AG10803 (cell line): ENCODE data around the gene UBE2D4.
"Not testable (repeated sequence)": the region's sequence is repeated elsewhere in the genome, so short reads cannot be mapped to it uniquely, and the experiment has no call there.

ENCODE experiments used
- DNase-seq: peaks from one replicate; pipeline ENCODE4 v3.0.0; 2010; ENCODE audit warnings: low read depth
- H3K4me3 ChIP-seq: 2 replicates; pipeline ENCODE4 v1.5.1; 2011; ENCODE audit warnings: mild to moderate bottlenecking, low read length, control low read depth
- CTCF ChIP-seq: conservative IDR thresholded peaks from 2 replicates; pipeline ENCODE4 v1.5.1; 2011; ENCODE audit warnings: mild to moderate bottlenecking, low read length, control low read depth, inconsistent platforms

UBE2D4 gene

GRCh38 chr7:43974725-43975482 lies 48.7 kb downstream of the UBE2D4 start:
- DNase-seq = not testable (repeated sequence)

GRCh38 chr7:43977525-43977924 lies 51.3 kb downstream of the UBE2D4 start:
- no peak overlapping the region for H3K4me3 ChIP-seq
- no peak for TF ChIP-seq CTCF
- no peak for DNase-seq

More at GRCh38 chr7:43974725-43975482, 48.7 kb downstream of the UBE2D4 start:
- H3K4me3 ChIP-seq = not testable (repeated sequence)

DNA sequence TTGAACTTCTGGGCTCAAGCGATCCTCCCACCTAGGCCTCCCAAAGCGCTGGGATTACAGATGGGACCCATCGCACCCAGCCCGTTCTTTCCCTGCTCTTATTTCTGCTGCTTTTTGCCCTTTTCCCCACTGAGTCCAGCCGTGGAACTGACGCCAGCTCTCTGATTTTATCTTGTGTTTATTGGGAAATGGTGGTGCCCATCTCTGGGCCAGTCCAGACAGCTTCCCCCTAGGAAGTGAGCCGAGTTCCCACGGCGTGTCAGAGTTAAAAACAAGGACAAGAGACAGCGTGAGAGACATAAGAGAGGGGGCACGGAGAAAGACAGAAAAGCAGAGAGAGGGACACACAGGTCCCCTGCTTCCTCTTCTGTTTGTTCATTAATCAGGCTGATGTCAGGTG lies 51.9 kb downstream of the UBE2D4 start:
- DNase-seq, H3K4me3 ChIP-seq: not testable (repeated sequence)

DNA sequence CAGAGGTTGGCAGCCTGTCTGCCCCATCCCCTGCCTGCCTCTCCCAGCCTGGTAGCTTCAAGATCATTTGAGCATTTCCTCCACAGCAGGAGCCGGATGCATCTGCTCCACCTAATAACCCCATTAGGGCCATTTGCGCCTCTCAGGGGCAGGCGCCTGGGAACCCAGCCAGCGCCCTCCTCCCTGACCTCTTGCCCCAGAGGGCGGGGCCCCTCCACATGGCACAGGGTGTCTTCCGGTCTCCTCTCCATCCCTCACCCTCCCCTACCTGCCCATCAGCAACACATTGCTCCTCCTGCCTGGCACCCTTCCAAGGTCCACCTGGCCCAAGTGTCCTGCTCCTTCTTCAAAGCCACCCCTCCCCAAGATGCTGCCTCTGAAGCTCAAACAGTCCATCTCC lies 56.6 kb downstream of the UBE2D4 start:
- not testable (repeated sequence) for DNase-seq

GRCh38 chr7:43983736-43984135 lies 57.5 kb downstream of the UBE2D4 start:
- not testable (repeated sequence) for DNase-seq, H3K4me3 ChIP-seq

More for the DNA sequence above, 56.6 kb downstream of the UBE2D4 start:
- not testable (repeated sequence) for H3K4me3 ChIP-seq

GRCh38 chr7:43985904-43986864 lies 59.9 kb downstream of the UBE2D4 start:
- not testable (repeated sequence) for H3K4me3 ChIP-seq
- TF ChIP-seq CTCF = peak; percentile 34
- peak; percentile 51 for DNase-seq

DNA sequence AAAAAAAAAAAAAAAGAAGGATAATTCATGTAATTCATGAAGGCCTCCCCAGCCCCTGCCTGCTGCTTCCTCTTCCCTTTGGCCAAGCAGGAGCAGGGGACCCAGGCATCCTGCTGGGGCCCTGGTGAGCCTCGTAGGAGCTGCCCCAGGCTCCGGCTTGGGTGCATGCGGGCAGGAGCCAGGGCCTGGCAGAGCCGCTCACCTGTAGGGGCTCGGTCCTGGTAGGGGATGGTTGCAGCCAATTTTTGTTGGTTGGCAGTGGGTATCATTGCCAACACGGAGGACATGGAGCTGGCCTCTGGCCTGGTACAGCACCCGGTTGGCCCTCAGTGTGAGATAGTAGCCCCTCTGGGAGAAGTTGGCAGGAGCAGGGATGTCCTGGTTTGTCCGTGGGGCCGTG lies 61.2 kb downstream of the UBE2D4 start:
- not testable (repeated sequence) for DNase-seq

GRCh38 chr7:43990011-43990585 lies 63.9 kb downstream of the UBE2D4 start:
- H3K4me3 ChIP-seq, DNase-seq: not testable (repeated sequence)

More for the DNA sequence above, 61.2 kb downstream of the UBE2D4 start:
- H3K4me3 ChIP-seq = not testable (repeated sequence)

DNA sequence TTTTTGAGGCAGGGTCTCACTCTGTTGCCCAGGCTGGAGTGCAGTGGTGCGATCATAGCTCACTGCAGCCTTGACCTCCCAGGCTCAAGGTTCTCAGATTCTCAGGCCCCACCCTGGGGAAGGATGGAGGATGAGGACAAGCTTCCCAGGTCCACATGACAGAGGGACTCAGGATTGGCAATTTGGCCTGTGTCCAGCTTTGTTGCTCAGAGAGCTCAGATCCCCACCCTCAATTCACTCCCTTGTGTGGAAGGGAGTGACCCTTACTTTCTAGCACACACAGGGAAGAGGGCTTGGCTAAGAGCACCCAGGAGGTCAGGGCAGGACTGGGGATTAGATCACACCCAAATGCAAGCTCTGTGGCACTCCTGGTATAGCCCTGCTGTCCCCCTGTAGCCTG lies 64.6 kb downstream of the UBE2D4 start:
- H3K4me3 ChIP-seq, DNase-seq: not testable (repeated sequence)

GRCh38 chr7:43992896-43993295 lies 66.7 kb downstream of the UBE2D4 start:
- DNase-seq = peak; percentile 55
- H3K4me3 ChIP-seq = not testable (repeated sequence)

DNA sequence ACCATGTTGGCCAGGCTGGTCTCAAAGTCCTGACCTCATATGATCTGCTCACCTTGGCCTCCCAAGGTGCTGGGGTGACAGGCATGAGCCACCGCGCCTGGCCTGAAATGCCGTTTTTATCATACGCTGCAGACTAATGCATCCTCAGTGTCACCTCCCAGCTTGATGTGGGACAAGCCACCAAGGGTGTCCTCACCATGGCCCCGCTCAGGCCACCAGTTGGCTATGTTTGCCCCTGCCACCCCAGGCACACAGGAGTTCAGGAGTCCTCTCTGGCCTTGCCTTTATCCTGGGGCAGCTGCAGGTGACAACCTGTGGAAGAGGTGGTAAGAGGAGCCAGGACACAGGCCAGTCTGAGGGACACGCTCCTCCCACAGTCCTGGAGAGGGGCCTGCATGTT lies 68.4 kb downstream of the UBE2D4 start:
- DNase-seq, H3K4me3 ChIP-seq: not testable (repeated sequence)

DNA sequence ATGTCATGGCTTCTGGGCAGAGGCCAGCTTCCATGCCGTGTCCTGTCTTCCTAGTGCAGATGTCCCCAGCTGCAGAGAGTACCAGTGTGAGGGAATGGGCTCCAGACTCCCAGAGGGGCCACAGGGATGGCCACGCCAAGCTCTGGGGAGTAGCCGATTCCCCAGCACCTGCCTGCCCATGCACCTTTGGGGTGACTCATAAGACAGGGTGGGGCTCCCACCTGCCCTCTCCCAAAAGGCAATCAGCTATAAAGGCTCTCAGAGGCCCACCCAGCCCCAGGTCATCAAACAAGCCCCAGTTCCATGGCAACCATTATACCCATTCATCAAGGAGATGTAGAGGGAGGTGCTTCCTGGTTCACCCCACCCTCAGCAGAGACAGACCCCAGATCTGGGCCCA lies 71.3 kb downstream of the UBE2D4 start, which contains the start of gene SPDYE1:
TSS of gene SPDYE1 (plus strand) at position 366 of the 400 bp plus-strand sequence. CDS start 2,053 bp downstream, outside the sequence.
- H3K4me3 ChIP-seq, DNase-seq: not testable (repeated sequence)
